H1 (cell line): ENCODE measurements around the gene DRAXIN. TPM values are rescaled to one million over a fixed set of nuclear protein-coding genes. Genes with fewer than 3 reads are reported as not detected.
A peak's percentile ranks its signal among the peaks of the same experiment; 100 is the strongest.

Experiments used
- CBX8 ChIP-seq: fragments of 300-800, 300-1000 bp; sonication (generic); IDR thresholded peaks from 2 replicates; pipeline ENCODE4 v1.7.1; 2016; ENCODE audit warnings: low read depth, low read length, borderline replicate concordance
- CREB1 ChIP-seq: IDR thresholded peaks from 2 replicates; pipeline ENCODE4 v1.6.1; 2012; ENCODE audit warnings: inconsistent platforms
- EP300 ChIP-seq, 2 experiments: IDR thresholded peaks; 1 replicate in 1 of 2; 2 replicates in 1 of 2; pipeline ENCODE4 v1.6.1; 2011 to 2012; ENCODE audit warnings: low read depth in 2 of 2, low read length in 2 of 2, mild to moderate bottlenecking in 2 of 2, borderline replicate concordance in 1 of 2, inconsistent platforms in 1 of 2, moderate library complexity in 1 of 2
- FOSL1 ChIP-seq: IDR thresholded peaks from 2 replicates; pipeline ENCODE4 v1.6.1; 2011; ENCODE audit warnings: mild to moderate bottlenecking, low read depth, low read length, moderate library complexity; ENCODE audit not compliant: insufficient read depth
- PHF8 ChIP-seq: fragments of 200-600 bp; sonication (generic); conservative IDR thresholded peaks from 2 replicates; pipeline ENCODE4 v1.7.1; 2012; ENCODE audit warnings: low read depth, mild to moderate bottlenecking, inconsistent platforms, low read length, moderate library complexity
- SP1 ChIP-seq: IDR thresholded peaks from 2 replicates; pipeline ENCODE4 v1.6.1; 2011; ENCODE audit warnings: low read depth, low read length
- SP4 ChIP-seq: IDR thresholded peaks from 2 replicates; pipeline ENCODE4 v1.6.1; 2012; ENCODE audit warnings: low read length, inconsistent platforms
- SRF ChIP-seq: IDR thresholded peaks from 2 replicates; pipeline ENCODE4 v1.6.1; 2011; ENCODE audit warnings: mild to moderate bottlenecking, low read depth, low read length, moderate library complexity
- TAF1 ChIP-seq: IDR thresholded peaks from 2 replicates; pipeline ENCODE4 v1.6.1; 2011; ENCODE audit warnings: mild to moderate bottlenecking, low read depth, low read length
- polyA plus RNA-seq, 7 experiments: library from polyadenylated mRNA; depleted of rRNA in 3 of 7; stranded (reverse) in 5 of 7; unstranded in 2 of 7; fragments of >200 nt in 5 of 7; fragments of 200-250 nt in 2 of 7; gene quantifications; 1 replicate in 5 of 7; 2 replicates in 1 of 7; 4 replicates in 1 of 7; pipeline versions ENCODE4 v1.2.1 to v1.2.3, GENCODE V29; 2011 to 2013; ENCODE audit warnings: missing spikeins in 2 of 7, mixed read lengths in 2 of 7
- total RNA-seq: library from RNA; stranded (reverse); fragmentation: NEBNext Ultra II Directional; extraction: Animal tissue kit (Norgen Biotek cat#: 25700); gene quantifications from 2 replicates; pipeline ENCODE4 v1.2.1, GENCODE V29; 2021
- TF ChIP-seq, protein P1 (sequence below), 3 experiments: IDR thresholded peaks; 1 replicate in 2 of 3; 2 replicates in 1 of 3; pipeline versions ENCODE4 v1.5.1 to v1.6.1; 2011; ENCODE audit warnings: low read length in 3 of 3, mild to moderate bottlenecking in 3 of 3, inconsistent platforms in 2 of 3, low read depth in 1 of 3, moderate library complexity in 1 of 3; ENCODE audit not compliant: insufficient read depth in 1 of 3; ENCODE audit errors: control extremely low read depth in 1 of 3
- TF ChIP-seq, protein P2 (sequence below): IDR thresholded peaks from 2 replicates; pipeline ENCODE4 v1.6.1; 2012; ENCODE audit warnings: inconsistent platforms

DRAXIN gene
- total and polyA plus RNA-seq, 2 of the 8 experiments (the other 6 are each of a cell fraction or from before 2014, with no cell fraction given), result 4.6 to 17.6 TPM

DNA sequence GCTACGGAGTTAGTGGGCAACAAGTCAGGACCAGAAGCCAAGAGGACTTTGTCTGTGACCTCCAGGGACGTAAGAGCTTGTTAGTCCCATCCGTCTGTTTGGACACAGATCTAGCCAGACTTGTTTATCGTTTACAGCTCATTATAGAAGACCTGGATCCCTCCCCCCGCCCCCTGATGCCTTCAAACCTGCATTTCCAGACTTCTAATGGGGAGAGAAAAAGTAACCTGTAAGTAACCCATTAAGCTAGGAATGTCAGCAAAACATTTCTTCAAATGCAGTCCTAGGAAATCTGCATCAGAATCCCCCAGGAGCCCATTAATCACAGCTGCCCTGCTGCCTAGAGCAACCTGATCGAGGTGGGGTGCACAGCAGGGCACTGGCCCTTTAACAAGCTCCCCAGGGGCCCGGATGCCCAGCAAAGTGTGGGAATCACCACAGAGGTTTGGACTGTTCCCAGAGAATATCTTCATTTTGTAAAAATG lies 9.2 kb upstream of the DRAXIN start (continued):
- TF ChIP-seq, protein P1, sequence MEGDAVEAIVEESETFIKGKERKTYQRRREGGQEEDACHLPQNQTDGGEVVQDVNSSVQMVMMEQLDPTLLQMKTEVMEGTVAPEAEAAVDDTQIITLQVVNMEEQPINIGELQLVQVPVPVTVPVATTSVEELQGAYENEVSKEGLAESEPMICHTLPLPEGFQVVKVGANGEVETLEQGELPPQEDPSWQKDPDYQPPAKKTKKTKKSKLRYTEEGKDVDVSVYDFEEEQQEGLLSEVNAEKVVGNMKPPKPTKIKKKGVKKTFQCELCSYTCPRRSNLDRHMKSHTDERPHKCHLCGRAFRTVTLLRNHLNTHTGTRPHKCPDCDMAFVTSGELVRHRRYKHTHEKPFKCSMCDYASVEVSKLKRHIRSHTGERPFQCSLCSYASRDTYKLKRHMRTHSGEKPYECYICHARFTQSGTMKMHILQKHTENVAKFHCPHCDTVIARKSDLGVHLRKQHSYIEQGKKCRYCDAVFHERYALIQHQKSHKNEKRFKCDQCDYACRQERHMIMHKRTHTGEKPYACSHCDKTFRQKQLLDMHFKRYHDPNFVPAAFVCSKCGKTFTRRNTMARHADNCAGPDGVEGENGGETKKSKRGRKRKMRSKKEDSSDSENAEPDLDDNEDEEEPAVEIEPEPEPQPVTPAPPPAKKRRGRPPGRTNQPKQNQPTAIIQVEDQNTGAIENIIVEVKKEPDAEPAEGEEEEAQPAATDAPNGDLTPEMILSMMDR (IDR thresholded peaks at IDR 0.05; ENCODE audit: control extremely low read depth in 1 of 3, insufficient read depth in 1 of 3, low read depth in 1 of 3, low read length in 3 of 3), result no peak
- TF ChIP-seq CREB1 (no peak), EP300 (IDR thresholded peaks at IDR 0.05; ENCODE audit: borderline replicate concordance in 1 of 2, low read depth in 2 of 2, low read length in 2 of 2) (peak in 1 of 2 experiments; percentile 73; a peak in 1 of 3 replicates), TAF1 (peak; percentile 60), SRF (no peak), SP1 (peak; percentile 89), FOSL1 (no peak), PHF8 (no peak), SP4 (no peak), CBX8 (no peak)
- TF ChIP-seq, protein P2, sequence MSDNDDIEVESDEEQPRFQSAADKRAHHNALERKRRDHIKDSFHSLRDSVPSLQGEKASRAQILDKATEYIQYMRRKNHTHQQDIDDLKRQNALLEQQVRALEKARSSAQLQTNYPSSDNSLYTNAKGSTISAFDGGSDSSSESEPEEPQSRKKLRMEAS, result no peak
